NOMO-1 (cell line): Measurements from ENCODE around the gene TNS1.

Experiments
- DNase-seq, 2 experiments: peaks; one replicate each; lab custom pipeline; 2025; ENCODE audit not compliant: unreplicated experiment in 2 of 2; lab: John Stamatoyannopoulos, UW

Gene TNS1

DNA sequence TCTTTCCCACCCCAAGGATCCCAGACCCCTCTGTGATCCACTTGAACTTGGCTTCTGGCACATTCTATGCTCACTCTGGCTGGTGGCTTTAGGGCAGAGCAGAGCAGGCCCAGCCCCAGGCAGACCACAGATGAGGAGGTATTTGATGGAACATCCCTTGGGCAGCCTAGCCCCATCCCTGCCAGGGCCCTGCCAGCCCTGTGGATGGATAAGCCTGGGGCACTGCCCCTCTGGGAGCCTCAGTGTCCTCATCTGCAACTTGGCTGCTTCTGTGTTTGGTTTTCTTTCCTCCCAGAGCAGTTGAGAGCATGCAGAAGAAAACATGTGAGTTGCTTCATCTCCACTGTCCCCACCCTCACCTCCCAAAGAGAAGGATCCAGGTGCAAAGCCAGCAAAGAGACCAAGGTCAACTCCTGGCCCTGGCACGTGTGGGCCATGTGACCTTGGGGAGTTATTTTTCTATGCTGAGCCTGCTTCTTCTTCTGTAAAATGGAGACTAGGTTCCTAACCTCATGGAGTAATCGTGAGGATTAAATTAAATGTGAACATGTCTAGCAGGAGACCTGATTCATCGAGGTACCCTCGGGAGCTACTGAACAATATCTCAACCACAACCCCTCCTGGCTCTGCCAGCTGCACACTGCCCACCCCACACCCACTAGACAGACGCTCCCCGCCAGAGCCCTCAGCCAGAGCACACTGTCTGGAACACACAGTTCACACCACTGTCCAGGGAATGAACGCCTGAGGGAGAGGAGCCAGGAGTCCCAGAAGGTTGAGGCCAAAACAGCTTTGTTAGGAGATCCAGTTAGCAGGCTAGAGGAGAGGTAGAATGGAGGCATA lies 14.6 kb upstream of the TNS1 start:
- DNase-seq, result no peak

DNA sequence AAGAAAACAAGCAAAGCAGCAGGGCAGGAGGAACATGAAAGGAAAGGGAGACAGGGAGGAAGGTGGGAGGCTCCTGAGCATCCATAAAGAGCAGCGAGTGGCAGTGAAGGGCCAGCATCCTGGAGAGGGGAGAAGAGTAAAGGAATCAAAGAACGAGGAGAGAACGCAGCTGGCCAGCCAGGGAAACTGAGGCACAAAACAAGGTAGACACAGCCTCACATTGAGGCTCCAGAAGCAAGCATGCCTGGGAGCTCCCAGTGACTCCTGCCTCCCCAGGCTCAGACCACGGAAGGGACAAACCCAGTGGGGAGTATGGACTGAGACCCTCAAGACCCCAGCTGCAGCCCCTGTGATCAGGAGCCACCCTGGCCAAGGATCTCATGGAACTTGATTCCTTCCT lies 14.0 kb upstream of the TNS1 start:
- DNase-seq, result no peak

DNA sequence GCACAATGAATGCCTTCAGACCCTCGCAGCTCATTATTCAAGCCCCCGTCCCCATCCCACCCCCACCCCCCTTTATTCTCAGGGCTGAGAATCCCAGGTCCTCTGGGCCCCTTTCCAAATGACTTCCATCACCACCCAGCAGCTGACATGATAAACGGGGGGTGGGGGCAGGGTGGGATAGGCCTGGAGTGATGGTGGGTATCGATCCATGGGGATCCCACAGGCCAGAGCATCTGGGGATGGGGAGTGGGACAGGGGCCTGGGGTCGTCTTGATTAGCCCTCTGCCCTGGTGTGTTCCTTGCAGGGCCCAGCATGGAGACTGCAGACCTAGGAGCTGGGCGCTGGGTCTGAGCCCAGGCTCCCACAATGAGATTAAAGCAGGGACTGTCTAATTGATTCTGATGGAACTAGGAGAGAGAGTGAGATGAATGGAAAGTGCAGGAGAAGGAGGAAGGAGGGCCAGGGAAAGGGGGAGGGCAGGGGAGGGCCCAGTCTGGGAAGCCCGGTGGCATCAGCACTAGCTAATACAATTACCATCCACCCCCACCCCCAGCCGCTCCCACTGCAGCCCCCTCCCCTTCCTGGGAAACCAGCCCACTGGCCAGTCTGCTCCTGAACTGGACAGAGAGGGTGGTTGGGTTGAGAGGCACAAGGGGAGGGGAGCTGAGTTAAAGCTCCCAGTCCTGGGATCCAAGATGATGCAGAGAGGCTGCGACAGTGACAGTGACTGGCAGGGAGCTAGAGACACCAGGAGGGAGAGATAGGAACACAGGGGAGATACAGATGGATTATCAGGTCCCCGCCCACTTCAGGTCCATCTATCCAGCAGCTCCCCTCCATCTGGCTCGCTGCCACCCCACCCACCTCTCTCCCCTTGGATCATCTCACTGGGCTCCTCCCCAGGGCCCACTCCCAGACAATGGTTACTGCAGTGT lies 13.1 kb upstream of the TNS1 start:
- DNase-seq, result no peak

DNA sequence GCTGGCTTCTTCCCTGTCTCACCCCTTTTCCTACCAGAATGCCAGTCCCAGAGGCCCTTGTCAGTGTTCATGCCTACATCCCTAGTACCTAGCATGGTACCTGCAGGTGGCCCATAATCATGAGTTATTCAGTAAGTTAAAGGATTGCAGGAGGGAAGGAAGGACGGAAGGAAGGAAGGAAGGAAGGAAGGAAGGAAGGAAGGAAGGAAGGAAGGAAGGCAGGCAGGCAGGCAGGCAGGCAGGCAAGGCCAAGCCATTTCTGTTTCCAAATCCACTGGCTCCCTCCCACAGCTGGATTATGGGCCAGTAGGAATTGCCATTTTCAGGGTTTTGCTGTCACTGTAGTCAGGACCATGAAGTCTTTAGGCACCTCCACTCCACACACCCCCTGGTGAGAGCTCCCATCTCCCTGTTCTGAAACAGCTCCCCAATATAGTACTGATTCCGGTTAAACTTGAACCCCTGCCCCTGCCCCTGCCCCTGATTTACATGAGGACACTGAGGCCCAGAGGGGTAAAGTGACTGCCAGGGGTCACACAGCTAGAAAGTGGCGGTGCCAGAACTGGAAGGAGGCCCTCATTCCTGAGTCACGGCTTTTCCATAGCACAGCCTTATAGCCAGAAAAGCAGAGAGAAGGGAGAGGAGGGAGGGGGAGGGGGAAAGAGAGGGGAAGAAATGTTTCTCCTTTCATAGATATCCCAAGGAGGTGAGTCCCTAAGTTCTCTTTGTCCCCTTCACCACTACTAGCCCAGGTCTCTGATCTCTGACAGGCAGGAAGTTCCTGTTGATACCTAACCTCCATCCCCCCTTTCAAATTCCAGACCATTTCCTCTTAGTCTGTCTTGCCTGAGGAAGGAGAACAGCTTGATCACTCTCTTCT lies 12.2 kb upstream of the TNS1 start:
- DNase-seq, result no peak

DNA sequence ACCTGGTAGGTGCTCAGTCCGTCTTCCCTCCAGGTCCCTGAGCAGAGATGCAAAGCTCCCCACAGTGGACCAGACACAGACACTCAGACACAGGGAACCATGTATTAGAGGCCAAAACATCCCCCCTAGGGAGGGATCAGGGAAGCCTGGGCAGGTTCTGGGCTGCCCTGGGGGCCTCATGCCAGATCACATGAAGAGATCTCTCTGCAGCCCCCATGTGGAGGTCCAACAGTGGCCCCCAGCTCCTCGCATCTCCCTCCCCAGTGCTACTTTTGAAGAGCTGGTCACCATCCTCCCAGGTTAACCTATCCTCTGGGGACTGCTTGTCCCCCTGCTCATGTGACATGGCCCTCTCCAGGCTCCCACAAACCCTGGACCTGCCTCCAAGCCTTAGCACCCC lies 10.5 kb upstream of the TNS1 start:
- DNase-seq, result no peak

DNA sequence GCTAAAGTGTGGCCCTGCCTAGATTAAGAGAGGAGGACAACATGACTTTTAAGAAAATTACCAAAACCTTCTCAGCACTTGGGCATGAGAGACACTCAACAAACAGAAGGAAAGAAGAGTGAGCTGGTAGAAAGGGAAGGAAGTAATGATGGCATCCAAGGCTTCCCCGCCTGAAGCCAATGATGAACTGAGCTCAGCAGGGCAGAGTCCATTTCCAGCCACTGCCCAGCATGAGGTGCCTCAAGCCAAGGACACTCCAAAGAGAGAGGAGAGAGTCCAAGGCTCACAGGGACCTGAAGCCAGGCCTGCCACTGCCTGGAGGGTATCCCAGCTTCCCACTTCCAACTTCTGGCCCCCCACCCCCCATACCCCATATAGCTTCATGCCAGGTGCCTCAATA lies 9.5 kb upstream of the TNS1 start:
- DNase-seq, result no peak

DNA sequence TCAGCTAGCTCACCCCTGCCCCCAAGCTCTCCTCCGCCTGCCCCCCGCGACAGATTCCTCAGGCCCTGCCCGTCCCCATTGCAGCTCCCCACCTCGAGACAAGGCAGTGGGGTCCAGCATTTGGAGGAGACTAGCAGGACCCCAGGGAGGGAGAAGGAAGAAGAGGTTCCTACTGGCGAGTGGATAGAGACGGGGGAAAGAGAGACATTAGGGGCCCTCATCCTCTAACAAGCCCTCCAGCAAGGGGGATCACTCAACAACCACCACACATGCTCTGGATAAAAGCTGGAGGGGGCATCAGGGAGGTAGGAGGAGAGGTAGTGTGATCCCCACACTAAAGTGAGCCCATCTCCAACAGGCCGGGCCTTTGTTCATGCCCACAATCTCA lies 8.9 kb upstream of the TNS1 start:
- no peak for DNase-seq

DNA sequence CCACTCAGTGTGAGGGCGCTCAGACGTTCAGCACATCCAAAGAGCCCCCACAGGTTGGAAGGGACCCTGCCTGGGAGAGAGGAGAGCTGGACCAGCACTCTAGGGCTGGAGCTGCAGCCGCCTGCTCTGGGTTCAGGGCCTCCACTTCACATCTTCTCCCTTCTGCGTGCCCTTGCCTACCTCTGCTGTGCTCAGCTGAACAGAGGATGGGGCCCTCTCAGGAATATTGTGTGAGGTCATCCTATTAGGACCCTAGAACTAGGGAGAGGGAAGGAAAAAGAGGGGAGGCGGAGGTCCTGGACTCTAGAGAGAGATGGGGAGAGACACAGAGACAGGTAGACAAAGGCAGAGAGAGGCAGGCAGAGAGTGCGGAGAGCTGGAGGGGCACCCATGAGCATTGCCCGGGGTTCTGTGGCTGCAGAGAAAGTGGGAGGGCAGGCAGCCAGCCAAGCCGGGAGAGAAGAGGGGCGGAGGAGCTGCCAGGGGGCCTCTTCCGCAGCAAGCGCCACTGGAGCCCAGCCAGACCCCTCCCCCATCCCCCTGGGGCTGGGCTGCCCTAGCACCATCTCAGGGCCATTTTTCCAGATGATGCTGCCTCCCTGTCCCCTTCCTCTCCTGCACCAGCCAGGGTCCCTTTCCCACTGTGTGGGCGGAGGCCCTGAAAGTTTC lies 8.3 kb upstream of the TNS1 start:
- DNase-seq, result no peak

DNA sequence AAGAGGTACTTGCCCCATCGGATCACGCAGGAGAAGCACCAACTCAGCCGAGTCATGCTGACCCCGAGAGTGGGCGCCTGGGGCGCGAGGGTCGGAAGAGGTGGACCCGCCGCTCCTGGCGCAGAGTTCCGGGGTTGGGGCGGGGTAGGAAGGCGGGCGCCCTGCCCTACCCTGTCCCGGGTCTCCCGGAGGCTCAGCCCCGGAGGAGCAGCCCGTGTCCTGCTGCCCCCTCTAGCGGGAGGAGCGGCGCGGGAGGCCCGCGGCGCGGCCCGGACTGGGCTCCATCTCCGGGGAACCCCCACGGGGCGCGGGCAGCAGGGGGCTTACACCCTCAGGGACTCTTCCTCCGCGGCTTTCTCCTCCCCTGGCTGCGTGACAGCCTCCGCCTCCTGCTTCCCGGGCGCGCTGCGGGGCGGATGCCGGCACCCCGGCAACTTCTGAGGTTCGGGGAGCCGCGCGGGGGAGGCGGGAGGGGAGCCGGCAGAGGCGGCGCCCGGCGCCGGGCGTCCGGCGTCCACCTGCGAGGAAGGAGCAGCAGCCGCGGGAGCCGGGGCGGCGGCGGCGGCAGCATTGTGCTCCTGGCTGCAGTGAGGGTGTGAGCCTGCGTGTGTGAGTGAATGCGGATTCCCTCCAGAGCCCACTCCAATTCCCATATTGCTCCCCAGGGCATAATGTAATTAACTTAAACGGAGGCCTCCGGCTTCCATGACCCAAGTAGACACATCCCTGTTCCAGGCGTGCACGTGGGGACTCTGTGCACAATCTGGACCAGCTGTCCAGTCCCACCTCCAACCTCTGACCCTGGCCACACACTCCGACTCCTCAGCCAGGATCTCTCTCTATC lies 7.6 kb upstream of the TNS1 start:
- no peak for DNase-seq

DNA sequence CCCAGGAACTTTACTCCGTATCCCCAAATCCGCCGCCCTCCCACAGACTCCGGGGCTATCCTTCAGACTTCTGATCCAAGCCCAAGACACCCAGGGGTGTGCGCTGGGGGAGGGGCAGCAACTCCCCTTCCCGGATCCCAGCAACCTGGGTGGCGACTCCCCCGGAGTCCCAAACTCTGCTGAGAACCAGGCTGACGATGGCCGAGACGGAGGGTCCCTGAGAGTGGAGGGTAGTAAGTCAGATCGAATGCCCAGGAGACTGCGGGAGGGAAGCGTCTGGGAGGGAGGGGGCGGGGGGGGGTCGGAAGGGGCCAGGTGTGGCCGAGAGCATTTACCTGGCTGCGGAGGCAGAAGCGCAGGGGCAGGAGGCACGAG lies 7.0 kb upstream of the TNS1 start:
- no peak for DNase-seq

DNA sequence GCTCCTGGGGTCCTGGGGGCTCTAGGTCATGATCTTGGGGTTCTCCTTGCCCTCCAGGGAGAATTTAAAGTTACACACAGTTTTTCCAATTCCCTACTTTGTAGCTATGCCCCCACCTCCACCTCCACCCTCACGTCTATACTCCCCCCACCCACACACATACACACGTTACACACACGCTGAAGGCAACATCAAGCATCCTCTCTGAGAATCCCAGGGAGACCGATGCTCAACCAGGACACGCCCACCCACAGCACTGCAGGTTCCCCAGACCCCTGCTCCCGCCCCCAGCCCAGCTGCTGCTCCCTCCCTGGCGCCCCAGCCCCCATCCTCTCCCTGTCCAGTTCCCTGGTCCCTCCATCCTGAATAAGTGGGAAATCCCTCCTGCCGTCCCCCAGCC lies 6.4 kb upstream of the TNS1 start:
- no peak for DNase-seq

DNA sequence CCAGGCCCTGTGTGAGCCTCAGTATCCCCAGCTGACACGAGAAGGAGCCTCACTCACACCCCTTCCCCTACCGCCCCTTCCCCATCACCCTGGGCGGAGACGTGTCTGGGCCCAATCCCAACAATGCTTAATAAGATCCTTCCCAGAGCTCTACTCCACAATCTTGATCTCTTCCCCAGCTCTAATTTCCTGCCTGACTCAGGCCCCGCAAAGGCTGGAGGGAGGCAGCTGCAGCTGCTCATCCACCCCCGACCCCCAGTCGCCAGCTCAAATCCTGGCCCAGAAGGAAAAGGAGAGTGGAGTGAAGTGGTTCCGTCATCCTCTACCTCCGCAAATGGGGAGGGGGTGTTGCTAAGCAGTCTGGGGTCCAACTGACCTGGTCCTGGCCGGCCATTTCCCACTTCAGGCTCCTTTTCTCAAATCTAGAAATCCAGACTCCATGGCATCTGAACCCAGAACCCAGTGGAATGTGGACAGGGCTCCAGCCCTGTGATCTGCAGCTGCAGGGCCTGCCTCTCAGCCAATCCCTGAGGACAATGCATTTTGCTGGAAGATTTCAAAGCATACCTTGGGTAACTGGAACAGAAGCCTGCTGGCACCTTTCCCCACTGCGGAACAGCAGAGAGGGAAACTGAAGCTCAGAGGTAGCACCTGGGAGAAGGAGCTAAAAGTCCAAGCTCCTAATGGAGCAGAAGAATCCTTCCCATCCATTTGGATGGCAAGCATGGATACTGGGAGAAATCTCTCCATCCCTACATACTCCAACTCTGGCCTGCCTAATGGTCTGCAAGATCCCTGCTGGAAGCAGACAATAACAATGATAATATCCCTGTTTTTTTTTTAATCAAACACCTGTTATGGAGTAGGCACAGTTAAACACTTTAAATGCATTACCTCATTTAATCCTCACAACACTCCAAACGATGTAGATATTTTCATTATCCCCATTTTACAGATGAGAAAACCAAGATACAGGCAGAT lies 5.6 kb upstream of the TNS1 start:
- no peak for DNase-seq

DNA sequence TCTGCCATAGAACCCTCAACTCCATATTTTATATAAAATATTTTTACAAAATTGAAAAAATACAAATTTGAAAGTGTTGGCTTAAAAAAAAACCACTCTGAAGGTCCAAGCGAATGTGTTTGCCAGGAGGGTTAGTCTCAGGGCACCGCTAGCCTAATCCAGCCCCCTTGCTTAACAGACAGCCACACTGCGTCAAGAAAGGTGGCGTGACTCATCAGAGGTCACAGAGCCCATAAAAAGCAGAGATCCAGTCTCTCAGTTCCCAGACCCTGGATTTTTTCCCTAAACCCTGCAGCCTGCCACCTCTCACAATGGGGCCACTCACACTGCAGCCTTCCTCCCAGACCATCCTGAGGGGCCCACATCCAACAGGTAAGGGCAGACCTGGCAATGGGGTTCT lies 3.9 kb upstream of the TNS1 start:
- no peak for DNase-seq

DNA sequence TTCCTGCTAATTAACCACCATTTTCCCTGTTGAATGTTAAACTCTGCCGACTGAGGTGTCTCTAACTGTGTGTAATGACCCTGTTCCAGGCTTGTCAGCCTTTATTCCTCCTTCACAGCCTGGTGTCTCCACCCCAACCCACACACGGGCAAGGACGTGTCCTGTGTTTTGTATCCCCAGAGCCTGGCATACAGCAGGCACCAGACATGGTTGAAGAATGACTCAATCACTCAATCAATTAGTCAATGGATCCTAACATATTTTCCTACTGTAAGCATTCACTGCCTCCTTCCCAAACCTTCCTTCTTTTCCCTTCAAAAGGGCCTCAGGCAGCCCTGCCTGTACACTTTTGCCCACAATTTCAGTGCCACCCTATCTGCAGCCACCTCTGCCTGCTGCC lies 2.7 kb upstream of the TNS1 start:
- DNase-seq, result no peak

DNA sequence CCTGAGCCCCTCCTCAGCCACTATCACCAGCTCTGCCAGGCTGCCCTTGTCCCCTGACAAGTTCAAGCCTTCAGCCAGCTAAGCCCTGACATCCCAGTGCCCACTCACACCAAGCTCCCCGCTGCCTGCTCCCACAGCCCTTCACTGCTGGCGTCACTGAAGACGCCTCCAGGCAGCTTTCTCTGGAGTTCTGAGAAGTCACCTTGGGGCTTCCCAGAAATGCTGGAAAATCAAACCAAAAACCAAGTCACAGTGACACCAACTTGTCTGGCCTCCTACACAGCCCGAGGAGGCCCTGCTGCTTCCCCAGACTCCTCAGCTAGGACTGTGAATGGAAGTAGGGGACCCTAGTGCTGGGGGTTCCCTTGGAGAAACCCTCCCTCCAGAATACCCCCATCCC lies 2.2 kb upstream of the TNS1 start:
- no peak for DNase-seq

DNA sequence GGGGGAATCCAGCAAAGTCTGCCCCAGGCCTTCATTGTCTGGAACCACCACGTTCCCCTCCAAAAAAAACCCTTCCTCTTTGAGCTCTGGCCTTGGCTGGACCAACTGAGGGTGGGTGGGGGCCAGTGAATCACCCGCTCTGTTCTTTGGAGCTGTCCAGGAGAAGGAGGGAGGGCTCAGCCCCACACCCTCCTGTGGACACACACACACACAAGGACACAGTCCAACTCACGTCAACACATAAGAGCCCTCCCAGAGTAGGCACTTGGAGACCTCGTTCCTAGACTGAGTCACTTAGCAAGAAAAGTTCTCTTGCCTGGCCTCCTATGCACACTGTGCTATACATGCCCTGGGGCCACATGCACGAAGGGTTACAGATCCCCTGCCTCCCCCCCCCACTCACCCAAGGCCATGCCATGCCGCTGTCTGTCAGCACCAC lies 1.2 kb upstream of the TNS1 start:
- no peak for DNase-seq

DNA sequence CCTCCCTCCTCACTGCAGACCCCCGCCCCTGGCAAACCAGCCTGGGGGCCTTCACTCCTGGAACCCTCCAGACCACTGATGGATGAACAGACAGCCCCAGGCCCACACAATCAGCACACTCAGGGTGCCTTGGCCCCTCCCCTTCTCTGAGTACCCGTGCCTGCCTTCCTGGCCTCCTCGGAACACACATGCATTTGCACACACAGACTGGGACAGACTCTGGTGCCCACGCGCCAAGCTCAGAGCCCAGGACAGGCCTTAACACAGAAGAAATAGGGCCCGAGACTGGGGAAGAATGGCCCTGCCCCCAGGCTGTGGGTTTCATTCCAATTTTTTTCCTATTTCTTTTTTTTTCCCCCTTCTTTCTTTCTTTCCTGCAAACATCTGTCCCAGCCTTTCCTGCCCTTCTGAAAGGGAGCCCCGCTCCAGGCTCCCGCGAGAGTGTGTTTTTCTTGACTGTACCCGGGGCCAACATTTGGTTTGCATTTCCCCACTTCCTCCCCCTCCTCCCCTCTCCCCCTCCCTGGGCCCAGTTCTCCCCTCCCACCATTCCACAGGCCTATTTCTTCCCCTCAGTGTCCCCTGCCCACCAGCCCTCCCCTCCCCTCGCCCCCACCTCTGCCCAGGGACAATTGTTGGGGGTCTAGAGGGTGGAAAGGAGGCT lies 618 bp upstream of the TNS1 start:
- DNase-seq, result peak in 1 of 2 experiments; percentile 18
